ENCODE data around the gene MKNK2.
A peak's percentile ranks its signal among the peaks of the same experiment; 100 is the strongest.
"Not testable (repeated sequence)": the region's sequence is repeated elsewhere in the genome, so short reads cannot be mapped to it uniquely, and the experiment has no call there.

The MKNK2 gene

DNA sequence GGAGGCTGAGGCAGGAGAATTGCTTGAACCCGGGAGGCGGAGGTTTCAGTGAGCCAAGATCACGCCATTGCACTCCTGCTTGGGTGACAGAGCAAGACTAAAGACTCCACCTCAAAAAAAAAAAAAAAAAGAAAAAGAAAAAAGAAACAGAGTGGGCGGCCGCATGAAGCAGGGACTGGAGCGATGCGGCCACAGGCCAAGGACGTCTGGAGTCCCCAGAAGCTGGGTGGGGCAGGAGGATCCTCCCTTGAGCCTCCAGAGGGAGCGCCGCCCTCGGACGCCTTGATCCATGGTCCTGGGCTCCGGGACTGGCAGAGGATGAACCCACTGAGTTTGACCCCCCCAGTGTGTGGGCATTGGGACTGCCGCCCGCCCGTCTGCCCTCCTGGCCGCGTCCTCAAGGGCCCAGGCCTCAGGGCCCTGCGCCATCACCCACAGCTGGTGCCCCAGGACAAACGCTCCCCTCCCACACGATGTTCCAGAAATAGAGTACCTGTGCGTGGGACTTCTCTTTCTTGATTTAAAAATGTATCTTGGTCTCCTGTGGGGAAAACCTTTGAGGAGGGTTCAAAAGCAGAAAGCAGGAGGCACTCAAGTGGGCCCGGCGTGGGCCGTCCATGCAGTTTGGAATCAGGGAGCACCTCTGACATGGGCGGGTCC lies 51.1 kb downstream of the MKNK2 start:
- Mint-ChIP-seq H3K4me1 (ENCODE audit: low read depth) (peaks cover 8% of the 10 kb centered on the region), H3K9me3 (no peaks in the 10 kb centered on the region), H3K36me3 (ENCODE audit: low read depth) (peaks cover 85% of the 10 kb centered on the region), H3K4me3 (no peak overlapping the region), H3K27ac (no peak overlapping the region), H3K27me3 (peaks cover 1% of the 10 kb centered on the region)
- intact Hi-C loops (cut with micrococcal nuclease), result no loop called here

DNA sequence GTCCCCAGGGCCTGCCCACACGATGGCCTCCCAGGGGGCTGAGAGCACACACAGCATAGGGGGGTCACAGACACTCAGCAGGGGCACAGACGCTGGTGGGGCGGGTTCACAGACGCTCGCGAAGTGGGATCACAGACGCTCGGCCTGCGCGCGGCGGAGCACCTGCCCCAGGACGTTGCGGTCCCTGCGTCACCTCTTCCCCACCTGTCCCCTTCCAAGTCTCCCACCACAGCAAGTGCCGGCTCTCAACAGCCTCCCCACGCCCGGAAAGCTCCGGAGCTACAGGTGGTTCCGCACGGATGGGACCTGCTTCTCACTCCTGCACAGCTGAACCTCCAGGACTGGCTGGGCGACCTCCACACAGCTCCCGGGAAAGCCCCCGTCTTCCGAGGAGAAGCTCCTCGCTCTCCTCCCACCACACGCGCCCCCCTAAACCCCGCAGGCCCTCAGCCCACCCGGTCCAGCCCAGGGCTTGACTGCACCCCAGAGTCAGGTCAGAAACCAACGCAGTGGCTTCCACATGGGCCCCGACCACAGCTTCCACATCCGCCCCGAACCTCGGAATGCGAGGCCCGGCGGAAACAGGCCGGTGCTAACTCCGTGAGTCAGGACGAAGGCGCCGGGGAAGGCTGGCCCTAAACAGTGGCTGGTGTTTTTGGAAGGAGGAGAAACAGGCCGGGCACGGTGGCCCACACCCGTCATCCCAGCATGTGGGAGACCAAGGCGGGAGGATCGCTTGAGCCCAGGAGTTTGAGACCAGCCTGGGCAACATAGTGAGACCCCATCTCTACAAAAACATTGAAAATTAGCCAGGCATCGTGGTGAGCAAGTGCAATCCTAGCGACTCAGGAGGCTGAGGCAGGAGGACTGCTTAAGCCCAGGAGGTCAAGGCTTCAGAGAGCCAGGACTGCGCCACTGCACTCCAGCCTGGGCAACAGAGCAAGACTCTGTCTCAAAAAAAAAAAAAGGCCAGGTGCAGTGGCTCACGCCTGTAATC lies 52.0 kb downstream of the MKNK2 start:
- Mint-ChIP-seq H3K27ac (peak overlapping the region; percentile 63), H3K27me3 (peaks cover 1% of the 10 kb centered on the region), H3K4me3 (peak overlapping the region; percentile 33), H3K36me3 (ENCODE audit: low read depth) (peaks cover 82% of the 10 kb centered on the region), H3K9me3 (no peaks in the 10 kb centered on the region), H3K4me1 (ENCODE audit: low read depth) (peaks cover 8% of the 10 kb centered on the region)
- intact Hi-C loops (cut with micrococcal nuclease), result no loop called here

DNA sequence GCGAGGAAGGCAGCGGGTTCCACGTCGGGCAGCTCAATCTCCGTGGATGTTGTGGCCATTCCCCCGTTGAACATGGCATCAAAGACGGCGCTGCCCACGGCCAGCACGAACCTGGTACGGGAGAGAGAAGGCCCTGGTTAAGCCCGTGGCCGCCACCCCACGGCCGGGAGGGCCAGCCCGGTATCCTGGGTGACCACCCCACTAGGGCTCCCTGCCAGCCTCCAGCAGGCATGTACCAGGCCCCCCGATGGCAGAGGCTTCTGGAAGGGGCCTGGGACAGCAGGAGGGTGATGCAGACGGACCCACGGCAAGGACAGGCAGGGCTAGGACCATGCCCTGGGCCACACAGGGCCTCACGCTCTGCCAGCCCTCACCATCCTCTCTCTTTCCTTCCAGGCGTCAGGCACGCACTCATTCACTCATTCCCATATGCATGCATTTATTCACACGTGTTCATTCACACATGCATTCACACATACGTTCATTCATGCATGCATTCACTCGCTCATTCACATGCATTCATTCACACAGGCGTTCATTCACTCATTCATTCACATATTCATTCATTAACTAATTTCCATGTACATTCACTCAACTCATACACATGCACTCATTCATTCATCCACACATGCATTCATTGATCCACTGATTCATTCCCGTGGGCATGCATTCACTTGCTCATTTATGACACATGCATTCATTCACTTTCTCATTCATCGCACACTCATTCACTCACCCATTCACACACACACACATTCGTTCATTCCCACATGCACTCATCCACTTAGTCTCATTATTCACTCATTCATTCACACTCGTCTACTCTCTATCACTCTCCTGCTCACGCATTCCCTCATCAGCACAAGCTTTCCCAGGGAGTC lies 53.5 kb downstream of the MKNK2 start:
- H3K27me3 Mint-ChIP-seq, result peaks cover 1% of the 10 kb centered on the region
- H3K9me3 Mint-ChIP-seq, result no peaks in the 10 kb centered on the region
- peaks cover 75% of the 10 kb centered on the region for H3K36me3 Mint-ChIP-seq (ENCODE audit: low read depth)
- H3K27ac Mint-ChIP-seq, result no peak overlapping the region
- H3K4me3 Mint-ChIP-seq, result no peak overlapping the region
- intact Hi-C loops (cut with micrococcal nuclease), result no loop called here
- peaks cover 8% of the 10 kb centered on the region for H3K4me1 Mint-ChIP-seq (ENCODE audit: low read depth)

DNA sequence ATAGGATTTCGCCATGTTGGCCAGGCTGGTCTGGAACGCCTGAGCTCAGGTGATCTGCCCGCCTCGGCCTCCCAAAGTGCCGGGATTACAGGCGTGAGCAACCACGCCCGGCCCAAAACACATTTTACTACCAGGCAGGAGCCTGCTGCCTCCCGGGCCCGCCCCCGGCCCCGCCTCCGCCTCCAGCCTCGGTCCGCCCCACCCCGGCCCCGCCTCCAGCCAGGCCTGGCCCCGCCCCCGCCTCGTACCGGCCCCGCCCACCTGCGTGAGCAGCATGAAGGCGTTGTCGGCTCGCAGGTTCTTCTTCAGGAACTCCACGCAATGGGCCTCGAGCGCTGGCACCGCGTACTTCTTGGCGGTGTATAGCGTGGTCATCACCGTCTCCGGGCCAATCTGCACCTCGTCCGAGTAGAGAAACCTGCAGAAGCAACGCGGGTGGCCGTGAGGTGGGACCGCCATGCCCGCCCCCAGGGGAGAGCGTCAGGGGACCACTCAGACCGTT lies 58.2 kb downstream of the MKNK2 start:
- Mint-ChIP-seq H3K36me3 (ENCODE audit: low read depth) (peaks cover 76% of the 10 kb centered on the region), H3K4me3 (no peak overlapping the region), H3K27me3 (no peaks in the 10 kb centered on the region), H3K9me3 (no peaks in the 10 kb centered on the region), H3K27ac (no peak overlapping the region), H3K4me1 (ENCODE audit: low read depth) (no peaks in the 10 kb centered on the region)
- intact Hi-C loops (cut with micrococcal nuclease), result no loop called here

DNA sequence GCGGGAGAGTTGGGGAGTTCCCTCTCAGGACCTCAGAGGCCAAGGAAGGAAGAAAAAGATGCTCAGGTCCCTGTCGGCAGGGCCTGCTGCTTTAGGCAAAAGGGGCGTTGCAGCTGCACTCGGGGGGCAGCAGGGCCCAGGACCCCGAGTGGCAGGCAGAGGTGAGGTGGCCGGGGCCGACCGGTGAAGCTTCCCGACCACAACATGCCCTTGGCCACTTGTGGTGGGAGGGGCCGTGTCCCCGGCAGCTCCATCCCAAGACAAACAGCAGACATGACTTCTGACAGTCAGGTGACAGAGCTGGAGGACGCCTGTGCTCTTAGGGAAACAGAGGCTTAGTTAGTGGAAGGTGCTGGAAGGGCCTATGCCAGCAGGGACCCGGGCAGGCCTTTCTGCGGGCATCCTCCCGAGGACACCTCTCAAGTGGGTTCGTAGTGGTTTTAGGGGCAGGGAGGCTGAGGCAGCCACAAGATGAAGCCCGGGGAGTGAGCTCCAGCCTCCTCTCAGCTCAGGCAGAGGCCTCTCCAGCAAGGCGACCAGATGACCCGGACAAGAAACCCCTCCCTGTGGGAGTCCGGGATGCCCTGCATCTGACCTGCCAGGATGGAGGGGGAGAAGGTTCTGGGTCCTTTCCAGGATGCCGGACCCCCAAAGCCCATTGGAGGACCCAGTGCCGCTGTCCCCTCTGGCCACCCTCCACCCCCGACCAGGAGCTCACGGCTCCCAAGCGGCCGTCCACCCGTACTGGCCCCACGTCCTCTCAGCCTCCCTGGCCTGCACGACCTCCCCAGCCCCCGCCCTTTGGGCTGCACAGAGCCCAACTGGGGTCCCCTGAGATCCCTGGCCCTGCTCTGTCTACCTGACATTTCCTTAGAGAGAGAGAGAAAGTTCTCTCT lies 59.8 kb downstream of the MKNK2 start:
- H3K9me3 Mint-ChIP-seq, result no peaks in the 10 kb centered on the region
- H3K4me1 Mint-ChIP-seq (ENCODE audit: low read depth), result no peaks in the 10 kb centered on the region
- no peak overlapping the region for H3K4me3 Mint-ChIP-seq
- intact Hi-C loops (cut with micrococcal nuclease), result no loop called here
- no peaks in the 10 kb centered on the region for H3K27me3 Mint-ChIP-seq
- H3K27ac Mint-ChIP-seq, result no peak overlapping the region
- H3K36me3 Mint-ChIP-seq (ENCODE audit: low read depth), result peaks cover 76% of the 10 kb centered on the region

DNA sequence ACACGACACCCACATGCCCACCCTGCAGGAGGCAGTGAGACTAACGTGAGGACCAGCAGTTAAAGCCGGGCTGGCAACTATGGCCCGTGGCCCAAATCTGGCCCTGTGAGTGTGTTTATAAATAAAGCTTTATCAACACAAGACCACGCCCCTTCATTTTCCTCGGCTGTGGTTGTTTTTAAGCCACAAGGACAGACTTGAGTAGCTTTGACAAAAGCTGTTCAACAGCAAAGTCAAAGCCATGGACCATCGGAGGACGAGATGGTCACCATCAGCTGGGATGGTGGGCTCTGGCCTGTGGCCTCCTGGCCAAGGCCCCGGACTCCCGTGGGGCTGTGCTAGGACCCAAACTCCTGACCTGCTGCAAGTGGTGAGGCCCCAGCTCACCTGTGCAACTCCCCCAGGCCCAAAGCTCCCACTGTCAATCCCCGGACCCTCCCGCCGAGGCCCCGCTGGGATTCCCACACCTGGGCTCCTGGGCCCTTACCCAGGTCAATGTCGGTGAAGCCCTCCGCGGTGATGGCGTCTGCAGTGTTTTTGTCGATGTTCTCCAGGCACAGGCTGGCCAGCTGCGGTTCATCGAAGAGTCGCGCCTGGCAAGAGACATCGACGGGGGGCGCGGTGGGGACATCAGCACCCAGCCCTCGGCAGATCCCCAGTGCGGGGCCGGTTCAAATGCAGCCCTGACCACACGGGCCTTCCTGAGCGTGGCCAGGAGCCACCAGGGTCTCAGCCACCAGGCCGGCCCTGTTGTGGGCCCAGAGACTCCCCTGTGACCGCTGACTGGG lies 60.6 kb downstream of the MKNK2 start:
- H3K4me1 Mint-ChIP-seq (ENCODE audit: low read depth), result no peaks in the 10 kb centered on the region
- no peak overlapping the region for H3K4me3 Mint-ChIP-seq

DNA sequence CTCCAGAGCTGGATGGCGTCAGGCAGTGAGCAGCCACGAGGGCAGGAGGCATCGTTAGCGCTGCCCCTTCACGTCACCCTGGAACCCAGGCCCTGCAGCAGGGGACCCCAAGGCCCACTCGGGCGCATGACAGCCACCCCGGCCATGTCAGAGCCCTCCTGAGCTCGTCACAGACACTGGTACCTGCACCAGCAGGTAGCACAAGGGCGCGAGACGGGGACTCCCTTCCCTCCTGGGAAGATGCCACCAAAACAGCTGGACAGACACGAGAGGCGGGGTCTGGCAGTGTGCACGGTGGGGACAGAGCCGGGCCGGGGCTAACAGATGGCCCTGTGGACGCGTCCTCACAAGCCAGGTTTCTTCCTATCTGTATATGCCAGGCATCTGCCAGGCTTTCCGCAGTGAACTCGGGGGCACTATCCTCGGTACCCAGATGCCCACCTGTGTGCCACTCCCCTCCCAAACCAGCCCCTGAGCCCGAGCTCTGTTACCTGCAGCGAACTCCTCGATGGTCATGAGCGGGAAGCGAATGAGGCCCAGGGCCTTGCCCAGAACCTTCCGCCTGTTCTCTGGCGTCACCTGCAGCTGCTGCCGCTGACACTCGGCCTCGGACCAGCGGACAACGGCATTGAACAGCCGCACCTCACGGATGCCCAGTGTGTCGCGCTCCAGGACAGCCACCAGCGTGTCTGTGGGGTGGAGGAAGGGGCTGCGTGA lies 61.4 kb downstream of the MKNK2 start:
- no peak overlapping the region for H3K27ac Mint-ChIP-seq
- H3K27me3 Mint-ChIP-seq, result no peaks in the 10 kb centered on the region
- intact Hi-C loops (cut with micrococcal nuclease), result no loop called here
- H3K9me3 Mint-ChIP-seq, result no peaks in the 10 kb centered on the region
- peaks cover 80% of the 10 kb centered on the region for H3K36me3 Mint-ChIP-seq (ENCODE audit: low read depth)
- no peaks in the 10 kb centered on the region for H3K4me1 Mint-ChIP-seq (ENCODE audit: low read depth)
- H3K4me3 Mint-ChIP-seq, result no peak overlapping the region

More for the DNA sequence above, 60.6 kb downstream of the MKNK2 start:
- Mint-ChIP-seq H3K27ac (no peak overlapping the region), H3K36me3 (ENCODE audit: low read depth) (peaks cover 76% of the 10 kb centered on the region), H3K27me3 (no peaks in the 10 kb centered on the region), H3K9me3 (no peaks in the 10 kb centered on the region)
- intact Hi-C loops (cut with micrococcal nuclease), result no loop called here

DNA sequence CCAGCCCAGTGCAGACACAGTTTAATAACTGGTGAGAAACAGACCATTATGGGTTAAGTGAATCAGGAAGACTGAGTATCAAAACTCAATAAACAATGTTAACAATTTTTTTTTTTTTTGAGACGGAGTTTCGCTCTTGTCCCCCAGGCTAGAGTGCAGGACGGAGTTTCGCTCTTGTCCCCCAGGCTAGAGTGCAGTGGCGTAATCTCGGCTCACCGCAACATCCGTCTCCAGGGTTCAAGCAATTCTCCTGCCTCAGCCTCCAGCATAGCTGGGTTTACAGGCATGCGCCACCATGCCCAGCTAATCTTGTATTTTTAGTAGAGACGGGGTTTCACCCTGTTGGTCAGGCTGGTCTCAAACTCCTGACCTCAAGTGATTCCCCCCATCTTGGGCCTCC lies 62.6 kb downstream of the MKNK2 start:
- H3K27ac Mint-ChIP-seq; intact Hi-C loops (cut with micrococcal nuclease); H3K4me1 Mint-ChIP-seq (ENCODE audit: low read depth); H3K4me3 Mint-ChIP-seq; H3K27me3 Mint-ChIP-seq; H3K9me3 Mint-ChIP-seq: not testable (repeated sequence)
- peaks cover 91% of the 10 kb centered on the region for H3K36me3 Mint-ChIP-seq (ENCODE audit: low read depth)
